Prostate gland (tissue), 2 donors: ENCODE data around the gene HDHD3.

ENCODE experiments used
- POLR2A ChIP-seq: fragments of 450-650 bp; IDR thresholded peaks from one replicate; pipeline ENCODE4 v1.6.1; 2016; ENCODE audit warnings: antibody characterized with exemption, mild to moderate bottlenecking
- TF ChIP-seq, protein P1 (sequence below), 4 experiments: fragments of 200-600 bp in 2 of 4; fragments of 450-650 bp in 2 of 4; sonication (generic) in 2 of 4; IDR thresholded peaks; 1 replicate in 3 of 4; 2 replicates in 1 of 4; pipeline ENCODE4 v1.5.1; 2016 to 2019; ENCODE audit warnings: antibody characterized with exemption in 4 of 4, mild to moderate bottlenecking in 2 of 4, moderate library complexity in 2 of 4

DNA sequence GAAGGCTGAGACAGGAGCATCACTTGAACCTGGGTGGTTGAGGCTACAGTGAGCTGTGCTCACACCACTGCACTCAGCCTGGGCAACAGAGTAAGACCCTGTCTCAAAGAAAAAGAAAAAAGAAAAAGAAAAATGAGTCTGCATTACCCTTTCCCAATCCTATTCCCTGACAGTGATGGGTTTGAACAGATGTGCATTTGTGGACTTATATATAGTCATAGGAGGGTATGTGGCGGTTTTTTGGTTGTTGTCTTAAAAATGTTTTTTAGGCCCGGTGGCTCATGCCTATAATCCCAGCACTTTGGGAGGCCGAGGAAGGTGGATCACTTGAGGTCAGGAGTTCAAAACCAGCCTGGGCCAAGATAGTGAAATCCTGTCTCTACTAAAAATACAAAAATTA is 13.4 kb downstream of the HDHD3 start:
- TF ChIP-seq, protein P1, sequence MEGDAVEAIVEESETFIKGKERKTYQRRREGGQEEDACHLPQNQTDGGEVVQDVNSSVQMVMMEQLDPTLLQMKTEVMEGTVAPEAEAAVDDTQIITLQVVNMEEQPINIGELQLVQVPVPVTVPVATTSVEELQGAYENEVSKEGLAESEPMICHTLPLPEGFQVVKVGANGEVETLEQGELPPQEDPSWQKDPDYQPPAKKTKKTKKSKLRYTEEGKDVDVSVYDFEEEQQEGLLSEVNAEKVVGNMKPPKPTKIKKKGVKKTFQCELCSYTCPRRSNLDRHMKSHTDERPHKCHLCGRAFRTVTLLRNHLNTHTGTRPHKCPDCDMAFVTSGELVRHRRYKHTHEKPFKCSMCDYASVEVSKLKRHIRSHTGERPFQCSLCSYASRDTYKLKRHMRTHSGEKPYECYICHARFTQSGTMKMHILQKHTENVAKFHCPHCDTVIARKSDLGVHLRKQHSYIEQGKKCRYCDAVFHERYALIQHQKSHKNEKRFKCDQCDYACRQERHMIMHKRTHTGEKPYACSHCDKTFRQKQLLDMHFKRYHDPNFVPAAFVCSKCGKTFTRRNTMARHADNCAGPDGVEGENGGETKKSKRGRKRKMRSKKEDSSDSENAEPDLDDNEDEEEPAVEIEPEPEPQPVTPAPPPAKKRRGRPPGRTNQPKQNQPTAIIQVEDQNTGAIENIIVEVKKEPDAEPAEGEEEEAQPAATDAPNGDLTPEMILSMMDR (IDR thresholded peaks at IDR 0.05): no peak
- TF ChIP-seq POLR2A: no peak
